Neuronal stem cell (in vitro differentiated cells): Measurements from ENCODE around the gene KCNJ12.
"Not testable (repeated sequence)": the region's sequence is repeated elsewhere in the genome, so short reads cannot be mapped to it uniquely, and the experiment has no call there.

Experiments used
- DNase-seq: peaks from one replicate; pipeline ENCODE4 v3.0.0-alpha.2; 2013; ENCODE audit warnings: low spot score
- H2AFZ ChIP-seq: one replicate; pipeline ENCODE4 v1.6.1; 2013; ENCODE audit warnings: mild to moderate bottlenecking, low read length, inconsistent platforms
- H2AK5ac ChIP-seq: 2 replicates; pipeline ENCODE4 v1.6.1; 2013; ENCODE audit warnings: low read depth, mild to moderate bottlenecking, inconsistent platforms, low read length, moderate library complexity, mixed read lengths
- H2BK120ac ChIP-seq: 2 replicates; pipeline ENCODE4 v1.6.1; 2013; ENCODE audit warnings: low read depth, mild to moderate bottlenecking, inconsistent platforms, low read length, moderate library complexity, mixed read lengths
- H2BK12ac ChIP-seq: one replicate; pipeline ENCODE4 v1.6.1; 2013; ENCODE audit warnings: low read length, inconsistent platforms
- H2BK15ac ChIP-seq: 2 replicates; pipeline ENCODE4 v1.6.1; 2013; ENCODE audit warnings: mild to moderate bottlenecking, low read length, inconsistent platforms, mixed read lengths
- H2BK5ac ChIP-seq: one replicate; pipeline ENCODE4 v1.6.1; 2013; ENCODE audit warnings: inconsistent platforms, mild to moderate bottlenecking, low read length, moderate library complexity
- H3K14ac ChIP-seq: one replicate; pipeline ENCODE4 v1.6.1; 2013; ENCODE audit warnings: low read length, inconsistent platforms
- H3K18ac ChIP-seq: 2 replicates; pipeline ENCODE4 v1.6.1; 2013; ENCODE audit warnings: low read length, inconsistent platforms
- H3K23ac ChIP-seq: 2 replicates; pipeline ENCODE4 v1.6.1; 2013; ENCODE audit warnings: low read depth, mild to moderate bottlenecking, mixed read lengths, low read length, inconsistent platforms; ENCODE audit not compliant: poor library complexity
- H3K27ac ChIP-seq: replicated peaks from 3 replicates; pipeline ENCODE4 v1.5.1; 2013; ENCODE audit warnings: low read length, inconsistent platforms
- H3K27me3 ChIP-seq, 3 experiments: 2 replicates each; pipeline ENCODE4 v1.6.1; 2013; ENCODE audit warnings: low read length in 3 of 3, mild to moderate bottlenecking in 2 of 3, inconsistent platforms in 1 of 3, low read depth in 1 of 3, mixed read lengths in 1 of 3, moderate library complexity in 1 of 3; ENCODE audit not compliant: control insufficient read depth in 3 of 3, insufficient read depth in 3 of 3
- H3K36me3 ChIP-seq, 2 donors: replicated peaks in 1 of 2; 2 replicates each; pipeline ENCODE4 v1.6.1; 2013; ENCODE audit warnings: low read length in 2 of 2; ENCODE audit not compliant: control insufficient read depth in 2 of 2, insufficient read depth in 2 of 2
- H3K4ac ChIP-seq: 2 replicates; pipeline ENCODE4 v1.6.1; 2013; ENCODE audit warnings: inconsistent platforms, mild to moderate bottlenecking, low read length, moderate library complexity
- H3K4me1 ChIP-seq, 2 donors: 1 replicate in 1 of 2; 2 replicates in 1 of 2; pipeline ENCODE4 v1.6.1; 2013; ENCODE audit warnings: low read length in 2 of 2, low read depth in 1 of 2; ENCODE audit not compliant: control insufficient read depth in 2 of 2, insufficient read depth in 1 of 2
- H3K4me2 ChIP-seq: one replicate; pipeline ENCODE4 v1.6.1; 2013; ENCODE audit warnings: mild to moderate bottlenecking, low read length, inconsistent platforms; ENCODE audit not compliant: insufficient read depth, poor library complexity, severe bottlenecking
- H3K4me3 ChIP-seq, 2 donors: 2 replicates each; pipeline ENCODE4 v1.5.1; 2013; ENCODE audit warnings: low read length in 2 of 2, mild to moderate bottlenecking in 2 of 2, inconsistent platforms in 1 of 2, moderate library complexity in 1 of 2
- H3K79me1 ChIP-seq: one replicate; pipeline ENCODE4 v1.6.1; 2013; ENCODE audit warnings: low read depth, mild to moderate bottlenecking, inconsistent platforms, low read length, moderate library complexity
- H3K9ac ChIP-seq: one replicate; pipeline ENCODE4 v1.6.1; 2013; ENCODE audit warnings: mild to moderate bottlenecking, low read depth, low read length, inconsistent platforms; ENCODE audit not compliant: poor library complexity
- H3K9me3 ChIP-seq, 2 donors: replicated peaks in 1 of 2; 2 replicates each; pipeline versions ENCODE3 to v1.6.1; 2013; ENCODE audit warnings: low read length in 2 of 2, mild to moderate bottlenecking in 2 of 2, inconsistent platforms in 1 of 2, low read depth in 1 of 2, mixed read lengths in 1 of 2, moderate library complexity in 1 of 2; ENCODE audit not compliant: control insufficient read depth in 2 of 2, insufficient read depth in 1 of 2
- H4K8ac ChIP-seq: one replicate; pipeline ENCODE4 v1.6.1; 2013; ENCODE audit warnings: low read depth, mild to moderate bottlenecking, inconsistent platforms, low read length, moderate library complexity
- H4K91ac ChIP-seq: one replicate; pipeline ENCODE4 v1.6.1; 2013; ENCODE audit warnings: low read length, low read depth, mild to moderate bottlenecking, inconsistent platforms; ENCODE audit not compliant: poor library complexity
- WGBS, 2 donors: extraction: QIAGEN DNeasy Blood & Tissue Kit; methylation state at CpG; one replicate each; pipeline ENCODE4 v1.1.7; 2013; ENCODE audit warnings: missing lambda C conversion rate in 2 of 2, mixed read lengths in 1 of 2; ENCODE audit not compliant: insufficient read length in 2 of 2, insufficient replicate concordance in 1 of 2; ENCODE audit errors: extremely low coverage in 2 of 2; 5-methylcytosine and 5-hydroxymethylcytosine counted together

KCNJ12 gene

DNA sequence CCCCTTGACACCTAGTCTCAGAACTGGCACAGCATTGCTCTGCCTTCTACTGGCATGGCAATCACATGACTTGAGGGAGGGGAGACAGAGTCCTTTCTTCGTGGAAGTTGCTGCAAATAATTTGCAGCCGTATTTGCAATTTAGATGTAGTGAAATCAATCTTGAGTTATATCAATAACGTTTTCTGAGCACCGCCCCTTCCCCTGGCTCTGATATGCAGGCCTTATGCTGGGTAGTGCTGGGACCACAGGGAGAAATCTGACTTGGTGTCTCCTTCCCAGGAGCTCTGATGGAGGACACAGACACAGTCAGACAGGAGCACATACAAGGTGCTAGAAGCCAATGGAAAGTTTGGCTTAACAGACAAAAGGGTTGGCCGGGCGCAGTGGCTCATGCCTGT is 35.8 kb upstream of the KCNJ12 start:
- H3K4me2 ChIP-seq, H3K4me3 ChIP-seq, H2AFZ ChIP-seq, H3K9ac ChIP-seq, H3K14ac ChIP-seq, H3K4me1 ChIP-seq, H3K18ac ChIP-seq, H2BK5ac ChIP-seq, H3K9me3 ChIP-seq, H3K27me3 ChIP-seq, H2BK15ac ChIP-seq, H4K91ac ChIP-seq, DNase-seq, H3K27ac ChIP-seq, H2AK5ac ChIP-seq, H3K23ac ChIP-seq, H3K4ac ChIP-seq, H2BK12ac ChIP-seq, H4K8ac ChIP-seq, H3K79me1 ChIP-seq, H2BK120ac ChIP-seq, H3K36me3 ChIP-seq: not testable (repeated sequence)
- WGBS, 2 donors, result no CpG with 5 or more reads among the region's 6 CpGs

DNA sequence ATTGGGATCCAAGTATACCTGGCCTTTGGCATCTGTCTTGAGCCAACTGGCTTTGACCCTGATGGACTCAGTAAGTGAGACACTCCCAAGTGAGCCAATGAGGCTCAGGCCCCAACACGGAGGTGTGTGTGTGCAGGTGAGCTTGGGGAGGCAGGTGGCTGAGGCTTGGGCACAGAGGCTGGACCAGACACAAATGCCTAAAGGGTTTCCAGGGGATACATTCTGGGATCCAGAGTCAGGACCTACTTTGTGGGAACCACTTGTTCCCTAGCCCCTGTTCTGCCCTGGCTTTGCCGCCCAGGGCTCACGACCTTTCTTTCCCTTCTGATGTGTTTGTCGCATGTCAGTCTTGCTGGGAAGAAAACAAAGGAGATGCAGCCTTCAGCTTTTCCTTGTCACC is 34.9 kb upstream of the KCNJ12 start:
- H3K23ac ChIP-seq, H3K4me2 ChIP-seq, H3K9ac ChIP-seq, H3K4ac ChIP-seq, H2BK15ac ChIP-seq, H3K4me3 ChIP-seq, H2BK120ac ChIP-seq, H2BK5ac ChIP-seq, H2BK12ac ChIP-seq, H3K9me3 ChIP-seq, H3K79me1 ChIP-seq, H3K18ac ChIP-seq, H4K8ac ChIP-seq, H3K27ac ChIP-seq, H3K14ac ChIP-seq, H3K27me3 ChIP-seq, H2AK5ac ChIP-seq, H3K4me1 ChIP-seq, DNase-seq, H3K36me3 ChIP-seq, H4K91ac ChIP-seq, H2AFZ ChIP-seq: not testable (repeated sequence)
- WGBS, 2 donors, result no CpG with 5 or more reads among the region's 4 CpGs

DNA sequence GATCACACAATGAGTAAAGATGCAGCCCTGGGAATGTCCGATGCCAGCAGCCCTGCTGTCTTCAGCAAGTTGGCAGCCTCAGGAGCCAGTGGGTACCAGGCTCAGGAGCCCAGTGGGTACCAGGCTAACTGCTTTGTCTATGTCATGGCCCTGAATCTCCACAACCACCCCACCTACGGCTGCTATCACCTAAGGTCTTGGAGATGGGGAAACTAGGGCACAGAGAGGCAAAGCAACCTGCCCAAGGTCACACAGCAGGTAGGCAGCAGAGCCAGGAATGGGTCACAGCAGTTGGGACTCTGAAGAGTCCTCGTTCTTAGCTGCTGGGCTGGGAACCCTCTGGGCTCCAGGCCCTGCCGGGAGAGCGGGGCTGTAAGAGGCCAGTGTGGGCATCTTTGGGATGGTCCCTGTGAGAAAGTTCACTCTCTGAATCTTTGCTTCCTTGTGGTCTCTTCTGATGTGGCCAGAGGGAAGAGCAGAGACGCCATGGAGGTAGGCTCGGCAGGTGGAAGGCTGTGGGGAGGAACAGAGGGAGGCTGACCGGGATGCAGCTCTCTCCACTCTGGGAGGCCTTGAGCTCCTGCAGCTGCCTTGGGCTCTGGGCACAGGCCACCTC is 34.1 kb upstream of the KCNJ12 start:
- H4K91ac ChIP-seq, H2BK12ac ChIP-seq, H3K9ac ChIP-seq, H3K36me3 ChIP-seq, H2BK15ac ChIP-seq, H3K4me2 ChIP-seq, H3K18ac ChIP-seq, DNase-seq, H3K4ac ChIP-seq, H2BK5ac ChIP-seq, H3K23ac ChIP-seq, H3K9me3 ChIP-seq, H4K8ac ChIP-seq, H3K27me3 ChIP-seq, H3K4me3 ChIP-seq, H2BK120ac ChIP-seq, H3K27ac ChIP-seq, H2AFZ ChIP-seq, H2AK5ac ChIP-seq, H3K4me1 ChIP-seq, H3K79me1 ChIP-seq: not testable (repeated sequence)
- peak overlapping the region; percentile 71 for H3K14ac ChIP-seq
- WGBS, 2 donors, result no CpG with 5 or more reads among the region's 8 CpGs

DNA sequence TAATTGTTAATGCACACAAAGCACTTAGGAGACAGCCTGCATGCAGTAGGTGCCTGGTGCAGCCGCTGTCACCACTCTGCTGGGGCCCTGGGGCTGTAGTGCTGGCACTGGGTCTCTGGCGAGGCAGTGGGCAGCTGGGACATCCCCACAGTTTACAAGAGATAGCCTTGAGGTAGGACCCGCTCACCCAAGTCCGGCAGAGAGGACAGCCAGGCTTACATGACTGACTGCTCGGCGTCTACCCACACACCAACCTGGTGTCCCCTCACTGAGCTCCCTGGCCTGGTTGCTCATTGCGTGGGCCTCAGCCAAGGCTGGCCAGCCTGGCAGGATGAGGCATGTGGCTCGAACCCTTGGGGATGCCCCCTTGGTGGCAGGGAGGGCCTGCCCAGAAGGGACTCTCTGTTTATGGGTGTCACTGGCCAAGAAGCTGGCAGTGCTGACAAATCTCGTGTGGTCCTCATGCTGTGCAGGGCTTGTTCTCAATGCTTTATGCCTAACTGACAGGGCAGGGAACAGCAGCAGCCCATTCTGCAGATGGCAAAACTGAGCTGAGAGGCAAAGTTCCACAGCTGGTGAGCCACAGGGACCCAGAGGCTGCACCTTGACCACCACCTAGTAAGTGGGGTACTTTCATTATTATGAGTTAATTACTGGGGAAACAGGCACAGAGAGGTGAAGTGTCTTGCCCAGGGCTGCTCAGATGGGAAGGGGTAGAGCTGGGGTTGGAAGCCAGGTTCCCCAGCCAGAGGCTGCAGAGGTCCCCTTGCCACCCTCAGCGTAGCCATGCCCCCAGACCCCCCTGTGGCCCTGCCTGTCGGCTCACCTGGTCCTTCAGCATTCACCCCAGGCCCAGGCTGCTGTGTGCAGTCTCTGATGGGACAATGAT is 32.9 kb upstream of the KCNJ12 start:
- H3K23ac ChIP-seq, H2AK5ac ChIP-seq, H3K9me3 ChIP-seq, H3K4me2 ChIP-seq, H4K8ac ChIP-seq, H3K14ac ChIP-seq, H3K27me3 ChIP-seq, H2BK15ac ChIP-seq, H3K4me3 ChIP-seq, H2BK12ac ChIP-seq, H2BK5ac ChIP-seq, H3K79me1 ChIP-seq, DNase-seq, H3K9ac ChIP-seq, H3K4me1 ChIP-seq, H2BK120ac ChIP-seq, H3K4ac ChIP-seq, H3K18ac ChIP-seq, H3K36me3 ChIP-seq, H3K27ac ChIP-seq, H2AFZ ChIP-seq, H4K91ac ChIP-seq: not testable (repeated sequence)
- WGBS, 2 donors, result no CpG with 5 or more reads among the region's 11 CpGs
